Measurements from ENCODE around the gene ADPRH. TPM values are rescaled to one million over a fixed set of nuclear protein-coding genes. Genes with fewer than 3 reads are reported as not detected.

The ADPRH gene
- total and polyA plus RNA-seq, 10 of the 15 experiments (the other 5 are each of a cell fraction or from before 2014, with no cell fraction given) = 2.3 to 32.6 (median 19.0) TPM

- peak; percentile 71 for TF ChIP-seq PML (IDR thresholded peaks at IDR 0.05; ENCODE audit: low read length)
- TF ChIP-seq NRF1 (conservative IDR thresholded peaks at IDR 0.05; ENCODE audit: low read depth, low read length) = 0 out of 2 replicates have a peak, but pooled peaks have one; percentile 3
- peak; percentile 64; the same call in 1 of the 2 replicates for TF ChIP-seq MEF2A (IDR thresholded peaks at IDR 0.05; ENCODE audit: insufficient read depth, low read depth, low read length)
- no peak for TF ChIP-seq NFYB (IDR thresholded peaks at IDR 0.05; ENCODE audit: insufficient read depth, low read depth, low read length)
- peak; percentile 66 to 81 (median 68) for TF ChIP-seq CTCF (IDR thresholded peaks at IDR 0.05 in 2 of 3, conservative IDR thresholded peaks at IDR 0.05 in 1 of 3; ENCODE audit: control insufficient read depth in 2 of 3, extremely low read depth in 1 of 3, insufficient read depth in 1 of 3, low read depth in 3 of 3, low read length in 3 of 3)
- TF ChIP-seq SKIL (IDR thresholded peaks at IDR 0.05; ENCODE audit: low read depth, poor library complexity, severe bottlenecking) = peak; percentile 63
- TF ChIP-seq SMARCA5 (IDR thresholded peaks at IDR 0.05) = peak; percentile 98
- TF ChIP-seq POU2F2 (IDR thresholded peaks at IDR 0.05; ENCODE audit: borderline replicate concordance, low read depth, low read length) = peak; percentile 45; the same call in 2 of the 3 replicates
- TF ChIP-seq CBX5 (IDR thresholded peaks at IDR 0.05; ENCODE audit: low read depth) = peak; percentile 54; the same call in 1 of the 2 replicates
- 0 out of 2 replicates have a peak, but pooled peaks have one; percentile 36 for TF ChIP-seq ZBED1 (IDR thresholded peaks at IDR 0.05; ENCODE audit: borderline replicate concordance)
- 0 out of 4 replicates have a peak, but pooled peaks of 1 of the 2 experiments have one; percentile 40 for TF ChIP-seq SRF (IDR thresholded peaks at IDR 0.05; ENCODE audit: low read depth in 2 of 2, low read length in 2 of 2)
- peak; percentile 58 for TF ChIP-seq ZNF24 (IDR thresholded peaks at IDR 0.05)
These were observed 19.8 kb upstream of the ADPRH start, which contains the start of gene CD80 (continued) for GRCh38 chr3:119559441-119559963.
